HCT116 (cell line): Measurements from ENCODE around the gene CARD9. TPM values are rescaled to one million over a fixed set of nuclear protein-coding genes. Genes with fewer than 3 reads are reported as not detected.
"Not testable (repeated sequence)": the region's sequence is repeated elsewhere in the genome, so short reads cannot be mapped to it uniquely, and the experiment has no call there.

ENCODE experiments used
- ATAC-seq: fragments of 200-7000 bp; cut with Tn5 transposase; 2 replicates; pipeline ENCODE4 v1.9.1; 2020; ENCODE audit warnings: mild to moderate bottlenecking, moderate library complexity
- BruUV-seq: library from RNA; stranded (reverse); fragments of 400-500 nt; replicated peaks from 2 replicates; lab custom pipeline; 2021; lab: Mats Ljungman, UMichigan
- CTCF ChIA-PET: fragments of 300-600 bp; sonication (Branson Sonifier 250); formaldehyde crosslinking; loops from one replicate; lab custom pipeline; 2021; ENCODE audit warnings: antibody characterized with exemption; lab: Charles Lee
- POLR2A ChIA-PET: fragments of 300-600, 350-600 bp; sonication (Branson Sonifier 250); formaldehyde crosslinking; loops from one replicate; lab custom pipeline; 2021; ENCODE audit warnings: antibody characterized with exemption; lab: Charles Lee
- RAD21 ChIA-PET, 2 experiments: fragments of 300-600 bp; sonication (Branson Sonifier 250); formaldehyde crosslinking; loops; one replicate each; lab custom pipeline; 2023; ENCODE audit warnings: low total read pairs in 2 of 2; ENCODE audit not compliant: uncharacterized antibody in 2 of 2, unreplicated experiment in 2 of 2, low non-redundant PET in 1 of 2; lab: Charles Lee
- DNase-seq: peaks from one replicate; pipeline ENCODE4 v3.0.0-alpha.2; 2010; ENCODE audit warnings: low read depth, low spot score
- H2AFZ ChIP-seq: fragments of 200-600 bp; shearing (Covaris generic), sonication (generic); 2 replicates; pipeline ENCODE4 v1.6.1; 2017; ENCODE audit warnings: low read depth, mixed run types, mixed read lengths, antibody characterized with exemption, low read length; ENCODE audit not compliant: poor library complexity, severe bottlenecking
- H3K27ac ChIP-seq: 2 replicates; pipeline ENCODE4 v1.5.1; 2012; ENCODE audit warnings: low read depth, low read length
- H3K27me3 ChIP-seq: fragments of 200-600 bp; sonication (generic); 2 replicates; pipeline ENCODE4 v1.6.1; 2016; ENCODE audit warnings: mixed run types, low read length, mixed read lengths; ENCODE audit not compliant: insufficient read depth
- H3K36me3 ChIP-seq, 2 experiments: fragments of 200-500 bp in 1 of 2; fragments of 200-600 bp in 1 of 2; sonication (Bioruptor generic) in 1 of 2; sonication (generic) in 1 of 2; 2 replicates each; pipeline versions ENCODE4 v1.5.1 to v1.6.1; 2014 to 2016; ENCODE audit warnings: low read length in 2 of 2, inconsistent platforms in 1 of 2, mixed read lengths in 1 of 2, mixed run types in 1 of 2; ENCODE audit not compliant: insufficient read depth in 2 of 2, control insufficient read depth in 1 of 2
- H3K4me1 ChIP-seq, 2 experiments: fragments of 200-600 bp in 1 of 2; sonication (generic) in 1 of 2; 2 replicates each; pipeline versions ENCODE4 v1.5.1 to v1.6.1; 2012 to 2017; ENCODE audit warnings: low read length in 2 of 2, inconsistent platforms in 1 of 2, mild to moderate bottlenecking in 1 of 2, mixed read lengths in 1 of 2, mixed run types in 1 of 2, moderate library complexity in 1 of 2; ENCODE audit not compliant: insufficient read depth in 2 of 2, control insufficient read depth in 1 of 2
- H3K4me2 ChIP-seq: fragments of 200-600 bp; sonication (generic); 2 replicates; pipeline ENCODE4 v1.6.1; 2017; ENCODE audit warnings: mixed run types, low read length, mixed read lengths
- H3K4me3 ChIP-seq, 2 experiments: fragments of 200-600 bp in 1 of 2; sonication (generic) in 1 of 2; replicated peaks in 1 of 2; 2 replicates each; pipeline ENCODE4 v1.5.1; 2011 to 2016; ENCODE audit warnings: low read length in 2 of 2, control low read depth in 1 of 2, low read depth in 1 of 2, mild to moderate bottlenecking in 1 of 2, mixed read lengths in 1 of 2, mixed run types in 1 of 2
- H3K79me2 ChIP-seq: fragments of 200-600 bp; sonication (generic); 2 replicates; pipeline ENCODE4 v1.6.1; 2017; ENCODE audit warnings: mild to moderate bottlenecking, mixed run types, low read length, moderate library complexity, mixed read lengths; ENCODE audit not compliant: insufficient read depth
- H3K9ac ChIP-seq: fragments of 200-600 bp; sonication (generic); 2 replicates; pipeline ENCODE4 v1.6.1; 2016; ENCODE audit warnings: low read length, mixed read lengths
- H3K9me2 ChIP-seq: fragments of 200-600 bp; sonication (generic), shearing (Covaris generic); 2 replicates; pipeline ENCODE4 v1.6.1; 2017; ENCODE audit warnings: mixed run types, mild to moderate bottlenecking, moderate library complexity; ENCODE audit not compliant: insufficient read depth
- H3K9me3 ChIP-seq, 2 experiments: fragments of 200-500 bp in 1 of 2; fragments of 200-600 bp in 1 of 2; sonication (Bioruptor generic) in 1 of 2; sonication (generic) in 1 of 2; 2 replicates each; pipeline ENCODE4 v1.6.1; 2014 to 2017; ENCODE audit warnings: low read length in 2 of 2, mixed read lengths in 2 of 2, inconsistent platforms in 1 of 2, low read depth in 1 of 2, mild to moderate bottlenecking in 1 of 2, mixed run types in 1 of 2, moderate library complexity in 1 of 2; ENCODE audit not compliant: control insufficient read depth in 1 of 2, insufficient read depth in 1 of 2
- H4K20me1 ChIP-seq: fragments of 200-600 bp; sonication (generic), shearing (Covaris generic); 2 replicates; pipeline ENCODE4 v1.6.1; 2017; ENCODE audit warnings: mixed run types, mild to moderate bottlenecking, moderate library complexity; ENCODE audit not compliant: insufficient read depth
- CEBPB ChIP-seq: IDR thresholded peaks from 2 replicates; pipeline ENCODE4 v1.6.1; 2012; ENCODE audit warnings: low read depth
- CTCF ChIP-seq, 3 experiments: fragments of 200-600 bp in 1 of 3; sonication (generic) in 1 of 3; IDR thresholded peaks in 2 of 3; conservative IDR thresholded peaks in 1 of 3; 2 replicates each; pipeline ENCODE4 v1.5.1; 2012 to 2017; ENCODE audit warnings: low read depth in 2 of 3, low read length in 2 of 3, antibody characterized with exemption in 1 of 3, borderline replicate concordance in 1 of 3, control low read depth in 1 of 3, mild to moderate bottlenecking in 1 of 3, mixed read lengths in 1 of 3, mixed run types in 1 of 3, moderate library complexity in 1 of 3; ENCODE audit not compliant: insufficient read depth in 1 of 3
- EGR1 ChIP-seq: IDR thresholded peaks from 2 replicates; pipeline ENCODE4 v1.6.1; 2012; ENCODE audit warnings: low read depth
- JUND ChIP-seq: IDR thresholded peaks from 2 replicates; pipeline ENCODE4 v1.6.1; 2012
- POLR2AphosphoS5 ChIP-seq: IDR thresholded peaks from 2 replicates; pipeline ENCODE4 v1.6.1; 2011; ENCODE audit warnings: mild to moderate bottlenecking, low read depth, low read length, moderate library complexity
- SP1 ChIP-seq: IDR thresholded peaks from 2 replicates; pipeline ENCODE4 v1.6.1; 2012; ENCODE audit warnings: low read depth
- SRF ChIP-seq: IDR thresholded peaks from 2 replicates; pipeline ENCODE4 v1.6.1; 2012; ENCODE audit warnings: low read depth
- TCF7L2 ChIP-seq: IDR thresholded peaks from 2 replicates; pipeline ENCODE4 v1.7.0; 2011; ENCODE audit warnings: borderline replicate concordance, inconsistent platforms; ENCODE audit not compliant: insufficient read depth, insufficient read length; ENCODE audit errors: extremely low read depth
- YY1 ChIP-seq: IDR thresholded peaks from 2 replicates; pipeline ENCODE4 v1.6.1; 2011; ENCODE audit warnings: low read length, low read depth, moderate library complexity, mild to moderate bottlenecking; ENCODE audit not compliant: insufficient replicate concordance; ENCODE audit errors: extremely low read depth
- ZBTB33 ChIP-seq: IDR thresholded peaks from 2 replicates; pipeline ENCODE4 v1.6.1; 2011; ENCODE audit warnings: mild to moderate bottlenecking, low read length, moderate library complexity; ENCODE audit not compliant: insufficient replicate concordance; ENCODE audit errors: extremely low read depth
- ZFX ChIP-seq: fragments of 450-650 bp; IDR thresholded peaks from 2 replicates; pipeline ENCODE4 v1.6.1; 2017
- ZNF274 ChIP-seq: fragments of 200-500 bp; sonication (Bioruptor generic); IDR thresholded peaks from 2 replicates; pipeline ENCODE4 v1.6.1; 2014; ENCODE audit warnings: mild to moderate bottlenecking, low read depth, low read length, inconsistent platforms
- intact Hi-C: fragments of 100-400 bp; cut with micrococcal nuclease; formaldehyde crosslinking; loops from 2 replicates; pipeline ENCODE4 v1.10.0; 2022
- total RNA-seq: library from RNA; stranded (reverse); gene quantifications from one replicate; pipeline ENCODE4 v1.2.1, GENCODE V29; 2021; ENCODE audit not compliant: unreplicated experiment
- TF ChIP-seq, protein P1 (sequence below): IDR thresholded peaks from 2 replicates; pipeline ENCODE4 v1.6.1; 2012; ENCODE audit warnings: low read depth

CARD9 gene
- total RNA-seq, 1 experiment from 2014 or later = 1.2 TPM

DNA sequence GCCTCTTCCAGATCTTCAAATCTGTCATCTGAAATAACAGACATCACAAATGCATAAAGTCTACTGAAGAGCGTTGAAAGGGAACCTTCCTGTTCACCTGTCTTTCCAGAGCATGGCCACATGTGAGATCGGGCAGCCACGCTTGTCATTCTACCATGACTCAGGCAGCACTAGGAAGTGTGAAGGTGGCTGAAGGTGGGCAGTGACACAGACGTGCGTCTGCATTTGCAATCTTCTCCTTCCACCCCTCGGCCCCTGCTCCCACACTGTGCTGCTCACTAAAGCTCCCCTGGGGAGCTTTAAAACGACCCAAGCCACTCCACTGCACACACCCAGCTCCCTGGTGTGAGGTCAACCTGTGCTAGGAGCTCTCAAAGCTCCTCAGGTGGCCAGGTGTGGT lies 34.4 kb upstream of the CARD9 start:
- no peaks in the 10 kb centered on the region for H4K20me1 ChIP-seq
- intact Hi-C loops = no loop called here
- H3K36me3 ChIP-seq = peaks cover 29 to 52% of the 10 kb centered on the region in 2 experiments; a peak in 3 of 4 replicates
- H3K9ac ChIP-seq = no peak overlapping the region
- CTCF ChIA-PET = no interaction called here
- H3K9me2 ChIP-seq = no peaks in the 10 kb centered on the region
- no peak overlapping the region; the same call in 1 of the 2 replicates for H3K27ac ChIP-seq
- no peak for DNase-seq
- H2AFZ ChIP-seq = no peak overlapping the region
- no peak overlapping the region for H3K4me2 ChIP-seq
- no peak for TF ChIP-seq TCF7L2
- TF ChIP-seq, protein P1, sequence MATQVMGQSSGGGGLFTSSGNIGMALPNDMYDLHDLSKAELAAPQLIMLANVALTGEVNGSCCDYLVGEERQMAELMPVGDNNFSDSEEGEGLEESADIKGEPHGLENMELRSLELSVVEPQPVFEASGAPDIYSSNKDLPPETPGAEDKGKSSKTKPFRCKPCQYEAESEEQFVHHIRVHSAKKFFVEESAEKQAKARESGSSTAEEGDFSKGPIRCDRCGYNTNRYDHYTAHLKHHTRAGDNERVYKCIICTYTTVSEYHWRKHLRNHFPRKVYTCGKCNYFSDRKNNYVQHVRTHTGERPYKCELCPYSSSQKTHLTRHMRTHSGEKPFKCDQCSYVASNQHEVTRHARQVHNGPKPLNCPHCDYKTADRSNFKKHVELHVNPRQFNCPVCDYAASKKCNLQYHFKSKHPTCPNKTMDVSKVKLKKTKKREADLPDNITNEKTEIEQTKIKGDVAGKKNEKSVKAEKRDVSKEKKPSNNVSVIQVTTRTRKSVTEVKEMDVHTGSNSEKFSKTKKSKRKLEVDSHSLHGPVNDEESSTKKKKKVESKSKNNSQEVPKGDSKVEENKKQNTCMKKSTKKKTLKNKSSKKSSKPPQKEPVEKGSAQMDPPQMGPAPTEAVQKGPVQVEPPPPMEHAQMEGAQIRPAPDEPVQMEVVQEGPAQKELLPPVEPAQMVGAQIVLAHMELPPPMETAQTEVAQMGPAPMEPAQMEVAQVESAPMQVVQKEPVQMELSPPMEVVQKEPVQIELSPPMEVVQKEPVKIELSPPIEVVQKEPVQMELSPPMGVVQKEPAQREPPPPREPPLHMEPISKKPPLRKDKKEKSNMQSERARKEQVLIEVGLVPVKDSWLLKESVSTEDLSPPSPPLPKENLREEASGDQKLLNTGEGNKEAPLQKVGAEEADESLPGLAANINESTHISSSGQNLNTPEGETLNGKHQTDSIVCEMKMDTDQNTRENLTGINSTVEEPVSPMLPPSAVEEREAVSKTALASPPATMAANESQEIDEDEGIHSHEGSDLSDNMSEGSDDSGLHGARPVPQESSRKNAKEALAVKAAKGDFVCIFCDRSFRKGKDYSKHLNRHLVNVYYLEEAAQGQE = no peak
- no peak for TF ChIP-seq SRF
- no peak for TF ChIP-seq CTCF (IDR thresholded peaks at IDR 0.05 in 2 of 3, conservative IDR thresholded peaks at IDR 0.05 in 1 of 3; ENCODE audit: borderline replicate concordance in 1 of 3, insufficient read depth in 1 of 3, low read depth in 2 of 3, low read length in 2 of 3)
- TF ChIP-seq POLR2AphosphoS5 = no peak
- TF ChIP-seq ZFX = no peak
- no peak for TF ChIP-seq ZNF274
- no peak for TF ChIP-seq EGR1
- no peak for TF ChIP-seq ZBTB33
- TF ChIP-seq CEBPB = no peak
- no peak for TF ChIP-seq SP1
- no peak for TF ChIP-seq JUND
- TF ChIP-seq YY1 = no peak
- ATAC-seq = no peak
- RAD21 ChIA-PET = no interaction called here
- POLR2A ChIA-PET = no interaction called here
- H3K4me3 ChIP-seq = no peak overlapping the region
- peaks cover 61% of the 10 kb centered on the region for H3K79me2 ChIP-seq
- H3K4me1 ChIP-seq = peaks cover 12 to 25% of the 10 kb centered on the region in 2 experiments
- BruUV-seq = no TSS peak
- no peaks in the 10 kb centered on the region for H3K27me3 ChIP-seq
- no peaks in the 10 kb centered on the region for H3K9me3 ChIP-seq

GRCh38 chr9:136407061-136407460 lies 33.6 kb upstream of the CARD9 start:
- POLR2A ChIA-PET, intact Hi-C loops, DNase-seq, H2AFZ ChIP-seq, H3K9ac ChIP-seq, H3K9me2 ChIP-seq, H3K27ac ChIP-seq, H3K4me3 ChIP-seq, CTCF ChIA-PET, H3K9me3 ChIP-seq, ATAC-seq, H3K27me3 ChIP-seq, H4K20me1 ChIP-seq, H3K4me2 ChIP-seq, RAD21 ChIA-PET: not testable (repeated sequence)
- Histone ChIP-seq H3K4me1 (peaks cover 11 to 23% of the 10 kb centered on the region in 2 experiments), H3K36me3 (peaks cover 25 to 44% of the 10 kb centered on the region in 2 experiments; a peak in 3 of 4 replicates), H3K79me2 (peaks cover 53% of the 10 kb centered on the region)
- TSS peak; percentile 11 for BruUV-seq
